Testis (tissue), 3 donors: ENCODE results near the gene CCM2L. TPM values are rescaled to one million over a fixed set of nuclear protein-coding genes. Genes with fewer than 3 reads are reported as not detected.

ENCODE experiments used
- DNase-seq: peaks from one replicate; pipeline ENCODE4 v3.0.0-alpha.2; 2019
- H3K27ac ChIP-seq, 2 donors: fragments of 200-600 bp; sonication (generic); one replicate each; pipeline ENCODE4 v1.5.1; 2019
- H3K27me3 ChIP-seq: fragments of 200-600 bp; sonication (generic); one replicate; pipeline ENCODE4 v1.5.1; 2019
- H3K36me3 ChIP-seq: fragments of 200-600 bp; sonication (generic); one replicate; pipeline ENCODE4 v1.5.1; 2017; ENCODE audit warnings: low read depth; ENCODE audit errors: missing control alignments
- H3K4me1 ChIP-seq: fragments of 200-600 bp; sonication (generic); one replicate; pipeline ENCODE4 v1.5.1; 2019
- H3K4me3 ChIP-seq, 2 donors: fragments of 200-600 bp; sonication (generic); one replicate each; pipeline ENCODE4 v1.5.1; 2017 to 2019
- H3K9me3 ChIP-seq: fragments of 200-600 bp; sonication (generic); one replicate; pipeline ENCODE4 v1.5.1; 2017
- CTCF ChIP-seq, 3 experiments: fragments of 450-650 bp in 2 of 3; fragments of 200-600 bp in 1 of 3; sonication (generic) in 1 of 3; IDR thresholded peaks; one replicate each; pipeline ENCODE4 v1.5.1; 2016 to 2019; ENCODE audit warnings: antibody characterized with exemption in 3 of 3, mild to moderate bottlenecking in 2 of 3, moderate library complexity in 1 of 3
- POLR2A ChIP-seq: fragments of 450-650 bp; IDR thresholded peaks from one replicate; pipeline ENCODE4 v1.6.1; 2017; ENCODE audit warnings: antibody characterized with exemption, mild to moderate bottlenecking, moderate library complexity
- WGBS, 2 donors: methylation state at CpG; one replicate each; pipeline ENCODE4 v1.1.5; 2018; 5-methylcytosine and 5-hydroxymethylcytosine counted together
- intact Hi-C: fragments of 100-400 bp; cut with DNase I; formaldehyde crosslinking; loops from one replicate; pipeline ENCODE4 v1.15.1; 2023; ENCODE audit warnings: low total_unique reads
- polyA plus RNA-seq: library from polyadenylated mRNA; stranded (reverse); fragments of 350-450 nt; fragmentation: Illumina TruSeq; extraction: RNeasy Lipid Tissue Mini Kit (QIAGEN cat#74804); gene quantifications from one replicate; pipeline ENCODE4 v1.2.3, GENCODE V29; 2014; ENCODE audit warnings: low read depth, low replicate concordance; ENCODE audit not compliant: insufficient read depth
- total RNA-seq, 2 donors: library from RNA; depleted of rRNA; stranded (reverse); fragments of >200 nt; gene quantifications; one replicate each; pipeline ENCODE4 v1.2.3, GENCODE V29; 2016

CCM2L gene
- total and polyA plus RNA-seq, 3 donors from 2014 or later = 2.7 to 3.5 (median 3.0) TPM

DNA sequence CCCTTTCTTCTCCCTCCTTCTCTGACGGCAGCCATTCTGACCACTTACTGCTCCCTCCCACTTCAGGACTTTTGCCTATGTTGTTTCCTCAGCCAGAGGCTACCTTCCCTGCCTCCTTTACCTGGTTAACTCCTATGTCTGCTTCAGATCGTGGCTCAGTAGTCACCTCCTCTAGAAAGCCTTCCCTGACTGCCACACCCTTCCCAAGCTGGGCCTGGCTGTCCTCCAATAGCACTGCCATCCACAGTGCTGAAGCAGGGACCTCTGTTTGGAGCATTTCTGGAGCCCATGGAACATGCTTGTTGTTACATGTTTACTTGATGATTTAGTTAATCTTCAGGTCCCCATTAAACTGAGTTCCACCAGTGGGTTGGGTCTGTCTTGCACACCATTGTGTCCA lies 28.5 kb upstream of the CCM2L start:
- TF ChIP-seq CTCF (IDR thresholded peaks at IDR 0.05) (no peak), POLR2A (no peak)
- no peaks in the 10 kb centered on the region for H3K27me3 ChIP-seq
- no peaks in the 10 kb centered on the region for H3K36me3 ChIP-seq
- 78 to 87% methylated on average over 2 of the region's 2 CpGs for WGBS, 2 donors
- H3K4me3 ChIP-seq = no peak overlapping the region
- H3K4me1 ChIP-seq = no peaks in the 10 kb centered on the region
- H3K27ac ChIP-seq = no peak overlapping the region
- no peak for DNase-seq
- intact Hi-C loops = no loop called here
- H3K9me3 ChIP-seq = no peaks in the 10 kb centered on the region

DNA sequence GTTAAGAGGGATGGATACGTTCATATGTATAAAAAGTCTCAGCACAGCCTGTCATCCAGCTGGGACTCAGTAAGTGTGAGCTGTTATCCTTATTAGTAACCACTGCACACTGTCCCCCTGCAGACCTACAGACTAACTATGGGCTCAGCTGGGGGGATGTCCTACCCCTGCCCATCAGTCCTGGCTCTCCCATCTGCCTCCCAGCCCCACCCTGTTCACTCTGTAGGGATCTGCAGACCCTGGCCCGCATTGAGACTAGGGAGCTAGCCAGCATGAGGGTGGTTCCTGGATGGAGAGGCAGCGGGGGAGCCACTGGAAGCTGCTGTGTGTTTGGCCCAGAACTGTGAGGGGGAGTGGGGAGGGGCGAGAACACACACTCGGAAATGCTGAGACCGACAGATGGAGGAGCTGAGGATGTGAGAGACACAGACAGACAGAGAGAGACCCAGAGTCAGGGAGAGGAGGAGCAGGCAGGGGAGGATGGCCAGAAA lies 25.2 kb upstream of the CCM2L start:
- H3K9me3 ChIP-seq = no peaks in the 10 kb centered on the region
- no peaks in the 10 kb centered on the region for H3K27me3 ChIP-seq
- no peak overlapping the region for H3K4me3 ChIP-seq
- H3K4me1 ChIP-seq = no peaks in the 10 kb centered on the region
- intact Hi-C loops = no loop called here
- no peaks in the 10 kb centered on the region for H3K36me3 ChIP-seq
- 42 to 54% methylated on average over 6 of the region's 6 CpGs for WGBS, 2 donors
- TF ChIP-seq CTCF (IDR thresholded peaks at IDR 0.05) (no peak), POLR2A (no peak)
- no peak for DNase-seq
- no peak overlapping the region for H3K27ac ChIP-seq

GRCh38 chr20:31987744-31988143 lies 22.5 kb upstream of the CCM2L start:
- H3K4me3 ChIP-seq = no peak overlapping the region
- no peaks in the 10 kb centered on the region for H3K9me3 ChIP-seq
- no peak for TF ChIP-seq CTCF (IDR thresholded peaks at IDR 0.05)
- TF ChIP-seq POLR2A = no peak
- H3K36me3 ChIP-seq = no peaks in the 10 kb centered on the region
- WGBS, 2 donors = 71 to 83% methylated on average over 1 of the region's 1 CpG
- H3K27ac ChIP-seq = no peak overlapping the region
- H3K4me1 ChIP-seq = no peaks in the 10 kb centered on the region
- intact Hi-C loops = no loop called here
- no peak for DNase-seq
- H3K27me3 ChIP-seq = no peaks in the 10 kb centered on the region

- TF ChIP-seq CTCF (IDR thresholded peaks at IDR 0.05) = no peak
- TF ChIP-seq POLR2A = no peak
- Histone ChIP-seq H3K9me3 (no peaks in the 10 kb centered on the region), H3K4me3 (no peak overlapping the region), H3K27me3 (no peaks in the 10 kb centered on the region), H3K36me3 (no peaks in the 10 kb centered on the region), H3K27ac (no peak overlapping the region), H3K4me1 (no peaks in the 10 kb centered on the region)
- no peak for DNase-seq
- WGBS, 2 donors = 89 to 98% methylated on average over 5 of the region's 5 CpGs
- intact Hi-C loops = no loop called here
These were observed 21.7 kb upstream of the CCM2L start for GRCh38 chr20:31988430-31989015.

GRCh38 chr20:31989030-31989645 lies 21.1 kb upstream of the CCM2L start:
- Histone ChIP-seq H3K9me3 (no peaks in the 10 kb centered on the region), H3K27me3 (no peaks in the 10 kb centered on the region), H3K4me1 (no peaks in the 10 kb centered on the region), H3K27ac (no peak overlapping the region), H3K4me3 (no peak overlapping the region), H3K36me3 (no peaks in the 10 kb centered on the region)
- intact Hi-C loops = no loop called here
- DNase-seq = no peak
- TF ChIP-seq CTCF (IDR thresholded peaks at IDR 0.05) (no peak), POLR2A (no peak)
- WGBS, 2 donors = 79 to 81% methylated on average over 8 of the region's 8 CpGs
